Neuronal stem cell (in vitro differentiated cells): ENCODE results near the gene RAMACL.

ENCODE experiments used
- DNase-seq: peaks from one replicate; pipeline ENCODE4 v3.0.0-alpha.2; 2013; ENCODE audit warnings: low spot score
- H2AFZ ChIP-seq: one replicate; pipeline ENCODE4 v1.6.1; 2013; ENCODE audit warnings: mild to moderate bottlenecking, low read length, inconsistent platforms
- H2AK5ac ChIP-seq: 2 replicates; pipeline ENCODE4 v1.6.1; 2013; ENCODE audit warnings: low read depth, mild to moderate bottlenecking, inconsistent platforms, low read length, moderate library complexity, mixed read lengths
- H2BK120ac ChIP-seq: 2 replicates; pipeline ENCODE4 v1.6.1; 2013; ENCODE audit warnings: low read depth, mild to moderate bottlenecking, inconsistent platforms, low read length, moderate library complexity, mixed read lengths
- H2BK12ac ChIP-seq: one replicate; pipeline ENCODE4 v1.6.1; 2013; ENCODE audit warnings: low read length, inconsistent platforms
- H2BK15ac ChIP-seq: 2 replicates; pipeline ENCODE4 v1.6.1; 2013; ENCODE audit warnings: mild to moderate bottlenecking, low read length, inconsistent platforms, mixed read lengths
- H2BK5ac ChIP-seq: one replicate; pipeline ENCODE4 v1.6.1; 2013; ENCODE audit warnings: inconsistent platforms, mild to moderate bottlenecking, low read length, moderate library complexity
- H3K14ac ChIP-seq: one replicate; pipeline ENCODE4 v1.6.1; 2013; ENCODE audit warnings: low read length, inconsistent platforms
- H3K18ac ChIP-seq: 2 replicates; pipeline ENCODE4 v1.6.1; 2013; ENCODE audit warnings: low read length, inconsistent platforms
- H3K23ac ChIP-seq: 2 replicates; pipeline ENCODE4 v1.6.1; 2013; ENCODE audit warnings: low read depth, mild to moderate bottlenecking, mixed read lengths, low read length, inconsistent platforms; ENCODE audit not compliant: poor library complexity
- H3K27ac ChIP-seq: replicated peaks from 3 replicates; pipeline ENCODE4 v1.5.1; 2013; ENCODE audit warnings: low read length, inconsistent platforms
- H3K27me3 ChIP-seq, 3 experiments: 2 replicates each; pipeline ENCODE4 v1.6.1; 2013; ENCODE audit warnings: low read length in 3 of 3, mild to moderate bottlenecking in 2 of 3, inconsistent platforms in 1 of 3, low read depth in 1 of 3, mixed read lengths in 1 of 3, moderate library complexity in 1 of 3; ENCODE audit not compliant: control insufficient read depth in 3 of 3, insufficient read depth in 3 of 3
- H3K36me3 ChIP-seq, 2 donors: replicated peaks in 1 of 2; 2 replicates each; pipeline ENCODE4 v1.6.1; 2013; ENCODE audit warnings: low read length in 2 of 2; ENCODE audit not compliant: control insufficient read depth in 2 of 2, insufficient read depth in 2 of 2
- H3K4ac ChIP-seq: 2 replicates; pipeline ENCODE4 v1.6.1; 2013; ENCODE audit warnings: inconsistent platforms, mild to moderate bottlenecking, low read length, moderate library complexity
- H3K4me1 ChIP-seq, 2 donors: 1 replicate in 1 of 2; 2 replicates in 1 of 2; pipeline ENCODE4 v1.6.1; 2013; ENCODE audit warnings: low read length in 2 of 2, low read depth in 1 of 2; ENCODE audit not compliant: control insufficient read depth in 2 of 2, insufficient read depth in 1 of 2
- H3K4me2 ChIP-seq: one replicate; pipeline ENCODE4 v1.6.1; 2013; ENCODE audit warnings: mild to moderate bottlenecking, low read length, inconsistent platforms; ENCODE audit not compliant: insufficient read depth, poor library complexity, severe bottlenecking
- H3K4me3 ChIP-seq, 2 donors: 2 replicates each; pipeline ENCODE4 v1.5.1; 2013; ENCODE audit warnings: low read length in 2 of 2, mild to moderate bottlenecking in 2 of 2, inconsistent platforms in 1 of 2, moderate library complexity in 1 of 2
- H3K79me1 ChIP-seq: one replicate; pipeline ENCODE4 v1.6.1; 2013; ENCODE audit warnings: low read depth, mild to moderate bottlenecking, inconsistent platforms, low read length, moderate library complexity
- H3K9ac ChIP-seq: one replicate; pipeline ENCODE4 v1.6.1; 2013; ENCODE audit warnings: mild to moderate bottlenecking, low read depth, low read length, inconsistent platforms; ENCODE audit not compliant: poor library complexity
- H3K9me3 ChIP-seq, 2 donors: replicated peaks in 1 of 2; 2 replicates each; pipeline versions ENCODE3 to v1.6.1; 2013; ENCODE audit warnings: low read length in 2 of 2, mild to moderate bottlenecking in 2 of 2, inconsistent platforms in 1 of 2, low read depth in 1 of 2, mixed read lengths in 1 of 2, moderate library complexity in 1 of 2; ENCODE audit not compliant: control insufficient read depth in 2 of 2, insufficient read depth in 1 of 2
- H4K8ac ChIP-seq: one replicate; pipeline ENCODE4 v1.6.1; 2013; ENCODE audit warnings: low read depth, mild to moderate bottlenecking, inconsistent platforms, low read length, moderate library complexity
- H4K91ac ChIP-seq: one replicate; pipeline ENCODE4 v1.6.1; 2013; ENCODE audit warnings: low read length, low read depth, mild to moderate bottlenecking, inconsistent platforms; ENCODE audit not compliant: poor library complexity
- WGBS, 2 donors: extraction: QIAGEN DNeasy Blood & Tissue Kit; methylation state at CpG; one replicate each; pipeline ENCODE4 v1.1.7; 2013; ENCODE audit warnings: missing lambda C conversion rate in 2 of 2, mixed read lengths in 1 of 2; ENCODE audit not compliant: insufficient read length in 2 of 2, insufficient replicate concordance in 1 of 2; ENCODE audit errors: extremely low coverage in 2 of 2; 5-methylcytosine and 5-hydroxymethylcytosine counted together

RAMACL gene

DNA sequence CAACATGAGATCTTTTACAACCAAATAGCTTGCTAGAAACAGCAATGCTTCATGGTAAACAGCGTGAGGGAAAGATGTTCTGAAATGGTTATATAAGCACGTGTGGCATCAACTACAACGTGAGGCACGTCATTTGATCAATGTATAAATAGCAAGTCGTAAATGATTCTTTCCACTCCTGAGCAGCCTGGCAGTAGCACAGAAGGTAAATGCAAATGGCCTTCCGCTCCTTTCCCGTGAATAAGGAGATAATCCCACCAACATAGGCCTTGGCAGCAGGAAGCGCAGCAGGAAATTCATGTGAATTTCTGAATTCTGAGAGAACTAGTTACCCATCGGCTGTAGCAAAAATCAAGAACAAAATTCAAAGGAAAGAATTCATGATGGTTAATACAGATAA lies 23.6 kb upstream of the RAMACL start:
- Histone ChIP-seq H3K4me3 (no peak overlapping the region), H2BK12ac (no peak overlapping the region), H4K8ac (no peak overlapping the region), H3K4me2 (no peak overlapping the region), H3K23ac (no peak overlapping the region), H2AFZ (no peak overlapping the region), H4K91ac (no peak overlapping the region), H2AK5ac (no peak overlapping the region), H3K18ac (no peak overlapping the region), H3K9me3 (no peaks in the 10 kb centered on the region), H2BK15ac (no peak overlapping the region), H3K14ac (no peak overlapping the region), H3K36me3 (peaks cover 0 to 10% of the 10 kb centered on the region in 2 donors), H3K4me1 (peaks cover 0 to 10% of the 10 kb centered on the region in 2 donors), H2BK120ac (no peak overlapping the region), H3K27ac (no peak overlapping the region), H3K4ac (no peak overlapping the region), H3K27me3 (no peaks in the 10 kb centered on the region), H3K9ac (no peak overlapping the region), H3K79me1 (peaks cover 2% of the 10 kb centered on the region), H2BK5ac (no peak overlapping the region)
- DNase-seq = no peak
- WGBS, 2 donors = no CpG with 5 or more reads among the region's 9 CpGs

DNA sequence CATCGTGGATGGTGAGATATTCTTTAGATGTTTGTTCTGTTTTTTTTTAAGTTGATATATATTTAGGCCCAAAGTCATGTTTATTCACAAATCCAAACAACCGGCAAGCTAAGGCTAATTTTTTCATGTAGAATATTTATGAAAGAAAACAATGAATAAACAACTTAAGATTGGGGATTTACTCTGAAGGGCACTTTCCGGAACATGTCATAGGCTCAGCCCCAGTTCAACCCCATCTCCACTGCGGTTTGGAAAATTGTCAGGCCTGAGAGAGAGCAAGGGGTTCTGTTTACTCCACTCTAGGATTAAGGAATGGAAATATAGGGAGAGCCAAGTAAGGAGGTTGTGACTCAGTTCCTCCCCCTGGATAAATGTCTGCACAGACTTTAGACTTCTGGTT lies 22.3 kb upstream of the RAMACL start:
- Histone ChIP-seq H3K79me1 (peaks cover 2% of the 10 kb centered on the region), H4K91ac (no peak overlapping the region), H2AFZ (no peak overlapping the region), H3K4me2 (no peak overlapping the region), H4K8ac (no peak overlapping the region), H2BK12ac (no peak overlapping the region), H3K36me3 (peaks cover 0 to 10% of the 10 kb centered on the region in 2 donors), H3K4me3 (no peak overlapping the region), H3K9ac (no peak overlapping the region), H3K4ac (no peak overlapping the region), H3K4me1 (peaks cover 0 to 4% of the 10 kb centered on the region in 2 donors), H2BK5ac (no peak overlapping the region), H3K27ac (no peak overlapping the region), H2AK5ac (no peak overlapping the region), H3K9me3 (peaks cover 0 to 1% of the 10 kb centered on the region in 2 donors), H3K23ac (no peak overlapping the region), H2BK15ac (no peak overlapping the region), H3K27me3 (no peaks in the 10 kb centered on the region), H3K18ac (no peak overlapping the region), H3K14ac (no peak overlapping the region), H2BK120ac (no peak overlapping the region)
- DNase-seq = no peak
- WGBS, 2 donors = no CpG with 5 or more reads among the region's 4 CpGs

DNA sequence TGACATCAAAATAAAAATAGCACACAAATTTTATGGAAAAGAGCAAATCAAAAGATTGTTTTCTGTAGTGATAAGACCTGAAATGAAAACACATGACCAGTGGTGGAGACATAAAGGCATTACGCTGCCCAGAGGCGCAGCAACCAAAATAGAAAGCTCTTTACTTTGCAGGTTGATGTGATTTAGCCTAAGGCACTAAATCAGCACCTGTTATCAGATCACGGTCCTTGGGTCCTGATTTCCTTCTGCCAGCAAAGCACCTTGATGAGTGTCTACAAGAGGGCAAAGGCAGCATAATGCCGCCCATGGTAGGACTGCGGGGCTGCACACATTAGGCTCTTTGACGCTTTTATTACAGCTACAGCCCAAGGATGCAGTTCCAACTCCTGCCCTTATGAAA lies 19.3 kb upstream of the RAMACL start:
- no peak for DNase-seq
- no peak overlapping the region for H2AFZ ChIP-seq
- H2BK5ac ChIP-seq = no peak overlapping the region
- H3K27me3 ChIP-seq = no peaks in the 10 kb centered on the region
- no peak overlapping the region for H4K8ac ChIP-seq
- H2BK12ac ChIP-seq = no peak overlapping the region
- no peak overlapping the region for H3K18ac ChIP-seq
- no peak overlapping the region for H3K9ac ChIP-seq
- peaks cover 7% of the 10 kb centered on the region for H3K79me1 ChIP-seq
- no peak overlapping the region for H3K27ac ChIP-seq
- H3K4me3 ChIP-seq = no peak overlapping the region
- H3K36me3 ChIP-seq = peaks cover 0 to 13% of the 10 kb centered on the region in 2 donors
- peaks cover 0 to 2% of the 10 kb centered on the region in 2 donors for H3K4me1 ChIP-seq
- no peak overlapping the region for H3K23ac ChIP-seq
- H3K14ac ChIP-seq = no peak overlapping the region
- H3K9me3 ChIP-seq = peaks cover 1 to 19% of the 10 kb centered on the region in 2 donors
- no peak overlapping the region for H2BK15ac ChIP-seq
- no peak overlapping the region for H2BK120ac ChIP-seq
- WGBS, 2 donors = no CpG with 5 or more reads among the region's 6 CpGs
- H2AK5ac ChIP-seq = no peak overlapping the region
- no peak overlapping the region for H3K4ac ChIP-seq
- no peak overlapping the region for H3K4me2 ChIP-seq
- no peak overlapping the region for H4K91ac ChIP-seq

DNA sequence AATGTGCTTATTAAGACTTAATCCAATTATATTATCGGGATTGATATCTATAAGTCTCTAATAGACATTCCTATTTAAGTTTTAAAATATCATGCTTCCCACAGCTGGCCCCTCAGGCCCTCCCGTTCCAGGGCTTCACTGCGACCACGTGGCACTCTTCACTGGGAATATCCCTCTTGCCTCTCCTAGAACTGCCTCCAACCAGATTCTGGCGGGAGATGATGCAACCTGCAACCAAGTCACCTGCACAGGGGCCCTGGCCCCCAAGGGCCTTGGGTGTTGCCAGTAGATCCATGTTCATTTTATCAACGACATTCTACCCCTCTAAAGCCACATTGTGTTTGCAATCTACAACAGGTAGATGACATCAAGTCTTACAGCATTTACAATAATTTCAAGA lies 18.4 kb upstream of the RAMACL start:
- Histone ChIP-seq H4K8ac (no peak overlapping the region), H2AFZ (no peak overlapping the region), H3K27me3 (no peaks in the 10 kb centered on the region), H3K18ac (no peak overlapping the region), H2AK5ac (no peak overlapping the region), H3K23ac (no peak overlapping the region), H3K9me3 (peaks cover 1 to 19% of the 10 kb centered on the region in 2 donors), H3K14ac (no peak overlapping the region), H3K9ac (no peak overlapping the region), H3K4me3 (no peak overlapping the region), H3K27ac (no peak overlapping the region), H2BK12ac (no peak overlapping the region), H3K4me1 (no peaks in the 10 kb centered on the region), H3K79me1 (peaks cover 5% of the 10 kb centered on the region), H3K4ac (no peak overlapping the region), H2BK5ac (no peak overlapping the region), H4K91ac (no peak overlapping the region), H2BK15ac (no peak overlapping the region), H3K36me3 (peaks cover 0 to 13% of the 10 kb centered on the region in 2 donors), H3K4me2 (no peak overlapping the region), H2BK120ac (no peak overlapping the region)
- WGBS, 2 donors = no CpG with 5 or more reads among the region's 6 CpGs
- DNase-seq = no peak
